ENCODE data around the gene CNNM4.
A peak's percentile ranks its signal among the peaks of the same experiment; 100 is the strongest.

The CNNM4 gene

DNA sequence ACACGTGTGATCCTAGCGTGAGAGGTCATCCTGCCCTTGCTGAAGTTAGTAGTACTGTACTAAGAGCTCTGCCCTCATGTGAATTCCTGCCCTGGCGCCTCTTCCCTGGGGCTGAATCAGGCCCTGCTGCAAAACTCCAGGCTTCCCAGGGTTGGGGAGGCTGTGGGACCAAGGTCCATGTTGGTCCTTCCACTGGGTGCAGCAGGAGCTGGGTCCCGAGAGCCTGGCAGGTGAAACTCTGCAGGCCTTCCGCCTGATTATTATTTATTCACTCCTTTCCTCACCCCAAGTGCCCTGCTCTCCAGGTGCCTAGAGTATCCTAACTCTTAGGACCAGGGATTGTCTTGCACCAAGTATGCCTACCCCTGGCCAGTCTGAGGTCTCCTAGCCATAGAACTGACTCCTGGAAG is 50.1 kb downstream of the CNNM4 start:
- no peak for DNase-seq (ENCODE audit: low read depth)

DNA sequence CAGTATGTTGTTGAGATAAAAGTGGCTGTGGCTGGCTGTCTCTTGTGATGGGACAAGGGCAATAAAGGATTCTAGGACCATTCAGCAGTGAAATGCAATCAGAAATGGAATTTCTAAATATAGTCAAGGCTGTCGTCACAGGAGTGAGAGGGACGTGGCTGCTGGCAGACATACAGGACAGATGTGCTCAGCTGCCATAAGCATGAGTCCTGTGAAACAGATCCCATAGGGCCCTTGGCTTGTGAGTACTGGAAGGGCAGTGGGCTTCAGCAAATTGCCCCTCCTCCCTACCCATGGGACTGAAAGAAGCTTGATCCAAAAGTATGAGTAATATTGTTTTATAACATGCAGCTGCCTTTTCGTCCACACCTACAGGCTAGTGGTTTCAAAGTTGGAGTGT is 51.2 kb downstream of the CNNM4 start:
- DNase-seq (ENCODE audit: low read depth), result no peak

DNA sequence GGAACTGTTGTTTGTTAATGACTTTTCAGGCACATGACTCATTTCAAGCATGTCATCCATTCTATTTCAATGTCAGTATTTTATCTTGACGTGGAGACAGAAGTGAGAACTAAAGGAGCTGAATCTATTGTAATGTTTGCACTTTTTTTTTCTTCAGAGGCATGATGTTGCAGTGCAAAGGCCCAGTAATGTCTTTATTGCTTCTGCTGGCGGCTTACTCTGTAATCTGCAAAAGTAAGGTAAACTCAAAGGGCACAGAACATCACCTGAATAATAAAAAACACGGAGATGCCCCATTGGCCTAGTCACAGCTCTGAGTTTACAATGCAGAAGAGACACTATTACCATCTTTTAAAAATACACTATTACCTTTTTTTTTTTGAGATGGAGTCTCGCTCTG is 53.0 kb downstream of the CNNM4 start:
- no peak for DNase-seq (ENCODE audit: low read depth)

DNA sequence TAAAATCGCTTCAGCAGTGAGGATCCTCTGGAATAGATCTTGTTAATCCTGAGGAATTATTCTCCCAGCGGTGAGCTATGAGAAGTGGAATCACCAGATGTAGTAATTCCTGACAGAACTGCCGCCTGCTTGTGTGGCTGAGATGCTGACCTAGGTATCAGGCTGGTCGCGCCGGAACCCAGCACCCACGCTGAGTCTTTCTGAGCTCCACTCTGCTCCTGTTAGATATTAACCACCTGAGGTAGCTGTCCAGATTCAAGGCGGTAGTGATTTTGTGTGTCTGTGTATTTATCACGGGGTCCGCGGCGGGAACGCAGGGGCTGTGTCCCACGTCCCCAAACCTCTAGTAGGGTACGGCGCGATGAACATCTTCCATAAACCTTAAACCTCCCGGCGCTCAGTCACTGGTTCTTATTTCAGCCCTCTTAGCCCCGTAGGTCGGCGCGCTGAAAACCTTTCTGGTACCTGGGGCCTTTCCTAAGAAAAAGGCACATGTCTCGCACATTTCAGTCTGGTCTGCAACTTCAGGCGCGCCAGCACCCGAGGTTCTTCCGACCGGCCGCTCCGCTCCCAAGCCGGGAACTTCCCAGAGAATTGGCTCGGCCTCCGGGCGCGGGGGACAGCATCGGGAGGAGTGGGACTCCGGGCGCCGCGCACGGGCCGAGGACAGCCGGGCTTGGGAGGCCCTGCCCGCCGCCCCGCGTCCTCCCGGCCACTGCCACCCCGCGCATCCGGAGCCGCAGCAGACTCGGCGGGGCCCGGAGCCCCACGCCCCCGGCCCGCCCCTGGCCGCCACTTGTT is 54.8 kb downstream of the CNNM4 start:
- no peak for DNase-seq (ENCODE audit: low read depth)

DNA sequence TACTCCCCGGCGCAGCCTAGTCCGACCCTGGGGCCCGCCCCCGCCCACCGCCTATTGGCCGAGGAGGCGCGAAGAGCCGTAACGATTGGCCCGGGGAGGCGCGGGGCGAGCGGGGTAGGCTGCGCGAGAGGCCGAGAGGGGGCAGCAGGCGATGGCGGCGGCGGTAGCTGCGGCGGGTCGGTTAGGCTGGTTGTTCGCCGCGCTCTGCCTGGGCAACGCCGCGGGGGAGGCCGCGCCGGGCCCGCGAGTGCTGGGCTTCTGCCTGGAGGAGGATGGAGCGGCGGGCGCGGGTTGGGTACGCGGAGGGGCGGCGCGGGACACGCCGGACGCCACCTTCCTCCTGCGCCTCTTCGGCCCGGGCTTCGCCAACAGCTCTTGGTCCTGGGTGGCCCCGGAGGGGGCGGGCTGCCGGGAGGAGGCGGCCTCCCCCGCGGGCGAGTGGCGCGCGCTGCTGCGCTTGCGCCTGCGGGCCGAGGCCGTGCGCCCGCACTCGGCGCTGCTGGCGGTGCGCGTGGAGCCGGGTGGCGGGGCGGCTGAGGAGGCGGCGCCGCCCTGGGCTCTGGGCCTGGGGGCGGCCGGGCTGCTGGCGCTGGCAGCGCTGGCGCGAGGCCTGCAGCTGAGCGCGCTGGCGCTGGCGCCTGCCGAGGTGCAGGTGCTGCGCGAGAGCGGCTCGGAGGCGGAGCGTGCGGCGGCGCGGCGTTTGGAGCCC is 55.6 kb downstream of the CNNM4 start, which contains the start of gene CNNM3:
CNNM3 (plus strand) TSS at position 142 of the 709 bp plus-strand sequence; CDS start at position 152, 10 bp downstream.
- DNase-seq (ENCODE audit: low read depth), result peak; percentile 86

DNA sequence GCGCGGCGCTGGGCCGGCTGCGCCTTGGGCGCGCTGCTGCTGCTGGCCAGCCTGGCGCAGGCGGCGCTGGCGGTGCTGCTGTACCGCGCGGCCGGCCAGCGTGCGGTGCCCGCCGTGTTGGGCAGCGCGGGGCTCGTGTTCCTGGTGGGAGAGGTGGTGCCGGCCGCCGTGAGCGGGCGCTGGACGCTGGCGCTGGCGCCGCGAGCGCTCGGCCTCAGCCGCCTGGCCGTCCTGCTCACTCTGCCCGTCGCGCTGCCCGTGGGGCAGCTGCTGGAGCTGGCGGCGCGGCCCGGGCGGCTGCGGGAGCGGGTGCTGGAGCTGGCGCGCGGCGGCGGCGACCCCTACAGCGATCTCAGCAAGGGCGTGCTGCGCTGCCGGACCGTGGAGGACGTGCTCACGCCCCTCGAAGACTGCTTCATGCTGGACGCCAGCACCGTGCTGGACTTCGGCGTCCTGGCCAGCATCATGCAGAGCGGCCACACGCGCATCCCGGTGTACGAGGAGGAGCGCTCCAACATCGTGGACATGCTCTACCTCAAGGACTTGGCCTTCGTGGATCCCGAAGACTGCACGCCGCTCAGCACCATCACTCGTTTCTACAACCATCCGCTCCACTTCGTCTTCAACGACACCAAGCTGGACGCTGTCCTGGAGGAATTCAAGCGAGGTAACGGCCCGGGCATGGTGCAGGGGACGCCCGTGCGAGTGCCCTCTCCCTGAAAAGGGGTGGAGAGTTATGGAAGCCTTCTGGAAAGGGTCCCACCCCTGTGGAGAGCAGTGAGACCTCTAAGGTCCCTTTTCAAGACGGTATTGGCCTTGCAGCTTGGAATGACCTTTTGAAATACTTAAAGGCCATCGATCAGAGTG is 56.4 kb downstream of the CNNM4 start:
- no peak for DNase-seq (ENCODE audit: low read depth)

DNA sequence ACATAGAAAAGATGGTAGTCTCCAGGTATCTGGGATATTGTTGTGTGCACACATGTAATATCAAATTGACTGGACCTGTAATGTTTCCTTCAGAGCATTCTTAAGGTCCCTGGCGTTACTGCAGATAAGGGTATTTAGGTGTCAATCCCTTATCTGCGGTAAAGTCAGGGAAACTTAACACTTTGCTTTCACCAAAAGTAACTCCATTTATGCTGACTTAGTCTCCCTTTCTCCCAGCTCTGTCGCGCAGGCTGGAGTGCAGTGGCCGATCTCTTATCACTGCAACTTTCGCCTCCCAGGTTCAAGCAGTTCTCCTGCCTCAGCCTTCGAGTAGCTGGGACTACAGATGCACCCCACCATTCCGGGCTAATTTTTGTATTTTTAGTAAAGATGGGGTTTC is 57.2 kb downstream of the CNNM4 start:
- DNase-seq (ENCODE audit: low read depth), result no peak

DNA sequence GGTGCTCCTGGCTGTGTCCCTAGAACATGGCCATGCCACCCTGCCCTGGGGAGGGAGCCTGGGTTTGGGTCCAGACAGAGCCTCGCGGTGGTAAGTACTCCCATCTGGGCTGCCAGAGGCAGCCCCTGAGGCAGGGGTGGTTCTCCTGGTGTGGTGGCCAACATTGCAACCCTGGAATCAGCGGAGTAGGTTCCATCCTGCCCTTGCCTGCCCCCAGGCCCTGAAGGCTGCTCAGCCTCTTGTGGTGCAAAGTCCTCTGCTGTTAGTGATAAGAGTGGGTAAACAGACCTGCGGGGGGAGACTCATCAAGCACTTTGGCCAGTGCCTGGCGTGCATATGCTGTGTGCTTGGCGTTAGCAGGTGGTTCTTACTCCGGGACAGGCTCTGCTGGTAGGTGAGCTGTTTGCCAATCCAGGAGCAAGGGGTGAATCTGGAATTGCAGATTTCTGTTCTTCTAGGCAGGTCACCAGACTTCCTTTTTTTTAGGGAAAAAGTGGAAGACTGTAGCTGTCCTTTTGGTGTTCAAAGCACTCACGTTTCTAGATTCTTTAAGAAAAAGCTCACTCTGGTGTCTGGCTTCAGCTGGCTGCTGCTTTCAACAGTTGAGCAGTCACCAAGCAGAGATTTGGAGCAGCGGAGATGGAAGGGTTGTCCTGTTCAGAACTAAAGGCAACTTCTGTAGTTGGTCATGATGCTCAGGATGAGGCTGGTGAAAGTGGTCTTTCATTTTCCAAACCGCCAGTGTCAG is 58.6 kb downstream of the CNNM4 start:
- DNase-seq (ENCODE audit: low read depth), result no peak

DNA sequence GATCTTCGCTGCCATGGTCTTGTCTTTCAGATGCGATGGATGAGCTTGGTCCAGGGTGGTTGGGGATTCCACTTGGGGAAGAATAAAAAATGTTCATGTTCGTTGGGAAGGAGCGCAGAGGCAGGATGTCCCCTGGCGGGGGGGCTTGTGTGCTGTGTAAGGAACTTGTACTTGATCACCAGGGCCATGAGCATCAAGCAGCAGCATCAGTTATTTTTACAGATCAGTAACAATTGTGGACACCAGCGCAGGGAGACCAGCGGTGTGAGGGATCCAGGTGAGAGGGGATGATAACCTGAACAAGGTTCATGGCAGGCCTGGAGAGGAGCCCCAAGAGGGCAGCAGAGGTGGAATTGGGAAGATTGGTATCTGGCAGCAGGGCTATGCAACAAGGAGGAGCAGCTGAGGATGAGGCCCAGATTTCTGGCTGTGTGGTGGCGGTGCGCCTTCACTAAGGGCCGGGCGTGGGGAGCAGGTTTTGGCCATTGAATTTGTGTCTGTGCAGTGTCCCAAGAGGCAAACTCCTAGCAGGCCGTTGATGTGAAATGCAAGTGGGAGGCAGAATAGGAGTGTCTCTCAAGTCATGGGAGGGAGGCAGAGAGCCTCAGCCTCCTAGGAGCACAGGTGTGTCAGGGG is 59.3 kb downstream of the CNNM4 start:
- DNase-seq (ENCODE audit: low read depth), result no peak

DNA sequence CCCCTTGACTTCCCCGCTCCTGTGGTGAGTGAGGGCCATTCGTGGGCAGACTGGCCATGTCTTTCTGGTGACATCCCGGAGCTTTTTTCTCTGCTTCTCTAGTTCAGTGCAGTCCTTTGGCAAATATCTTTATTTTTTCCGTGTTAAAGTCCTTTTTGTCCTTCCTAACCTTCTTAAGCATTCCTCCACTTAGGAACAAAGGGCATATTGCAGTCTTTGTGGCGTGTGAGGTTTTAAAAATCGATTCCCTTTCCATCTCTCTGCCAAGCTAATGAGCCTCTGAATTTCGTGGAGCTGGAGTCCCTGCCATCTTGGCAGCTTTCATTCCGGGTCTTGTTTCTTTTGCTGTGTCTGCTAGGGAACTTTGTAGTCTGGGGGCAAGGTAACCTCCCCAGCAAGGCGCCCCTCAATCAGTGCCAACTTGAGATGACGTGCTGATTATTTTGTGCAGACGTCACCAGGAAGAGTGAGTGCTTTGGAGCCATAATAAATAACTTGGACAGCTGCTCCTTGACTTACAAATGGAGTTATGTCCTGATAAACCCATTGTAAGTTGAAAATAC is 60.5 kb downstream of the CNNM4 start:
- no peak for DNase-seq (ENCODE audit: low read depth)

DNA sequence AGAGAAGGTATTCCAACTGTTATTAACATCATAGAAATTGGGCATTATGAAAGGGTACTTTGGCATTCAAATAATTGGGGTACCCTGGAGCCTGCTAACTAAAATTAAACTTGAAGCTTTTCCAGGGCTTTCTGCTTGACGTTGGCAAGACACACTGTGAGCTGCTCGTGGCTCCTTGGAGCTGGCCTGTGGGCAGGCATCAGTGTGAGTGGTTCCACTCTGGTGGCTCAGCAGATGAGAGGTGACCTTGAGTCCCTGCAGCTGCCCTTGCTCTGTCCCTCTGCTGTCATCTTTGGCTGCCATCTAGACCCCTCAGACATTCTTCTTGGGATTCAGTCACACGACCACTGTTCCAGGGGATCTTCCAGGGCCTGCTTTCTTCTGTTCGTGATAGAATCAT is 62.1 kb downstream of the CNNM4 start:
- DNase-seq (ENCODE audit: low read depth), result no peak

DNA sequence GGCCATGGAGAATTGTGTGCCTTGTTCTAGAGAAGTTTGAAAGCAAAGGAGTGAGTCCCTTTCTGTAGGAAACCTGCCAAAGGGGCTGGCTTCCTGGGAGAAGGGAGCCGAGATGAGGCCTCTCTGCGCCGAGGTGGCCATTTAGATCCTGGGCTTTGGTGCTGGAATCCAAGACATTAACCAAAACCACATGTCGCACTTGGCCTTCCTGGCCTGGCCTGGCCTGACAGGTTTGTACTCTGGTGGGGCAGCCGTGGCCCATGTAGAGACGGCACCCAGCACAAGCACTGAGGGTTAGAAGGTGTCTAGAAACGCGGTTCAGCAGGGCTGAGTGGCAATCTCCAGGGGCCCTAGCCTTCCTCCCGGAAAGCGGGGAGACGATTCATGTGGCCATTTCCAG is 62.5 kb downstream of the CNNM4 start:
- no peak for DNase-seq (ENCODE audit: low read depth)

DNA sequence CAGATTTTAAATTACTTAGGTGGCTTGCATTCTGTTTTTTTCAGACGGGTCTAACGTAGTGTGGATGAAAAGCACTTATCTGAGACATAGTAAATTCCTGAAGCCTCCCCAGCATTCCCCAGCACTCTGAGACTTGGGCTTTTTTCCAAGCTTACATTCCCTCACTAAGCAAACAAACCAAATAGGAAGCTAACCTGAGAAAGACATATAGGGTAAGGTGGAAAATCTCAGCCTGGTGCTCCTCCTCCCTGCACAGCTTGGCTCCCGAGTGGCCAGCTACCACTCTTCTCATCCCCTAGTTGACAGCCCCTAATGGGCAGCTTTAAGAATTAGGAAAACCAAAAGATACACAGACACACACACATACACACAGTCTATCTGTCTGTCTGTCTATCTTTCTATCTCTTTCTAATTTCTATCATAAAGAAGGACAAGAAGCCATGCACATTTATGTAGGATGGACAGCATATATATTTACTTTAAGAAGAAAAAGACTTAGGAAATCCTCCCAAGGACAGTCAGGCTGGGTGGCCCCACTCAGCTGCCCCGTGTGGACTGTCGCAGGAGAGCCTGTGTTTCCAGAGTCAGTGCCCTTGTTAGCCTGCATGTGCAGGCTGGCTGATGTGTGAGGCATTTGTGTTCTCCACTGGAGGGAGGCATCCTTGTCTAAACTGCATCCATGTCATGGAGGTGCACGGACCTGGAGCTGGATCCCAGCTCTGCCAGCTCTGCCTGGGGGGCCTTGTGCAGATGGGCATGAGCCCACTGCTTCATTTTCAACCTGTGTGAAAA is 63.6 kb downstream of the CNNM4 start:
- DNase-seq (ENCODE audit: low read depth), result no peak

DNA sequence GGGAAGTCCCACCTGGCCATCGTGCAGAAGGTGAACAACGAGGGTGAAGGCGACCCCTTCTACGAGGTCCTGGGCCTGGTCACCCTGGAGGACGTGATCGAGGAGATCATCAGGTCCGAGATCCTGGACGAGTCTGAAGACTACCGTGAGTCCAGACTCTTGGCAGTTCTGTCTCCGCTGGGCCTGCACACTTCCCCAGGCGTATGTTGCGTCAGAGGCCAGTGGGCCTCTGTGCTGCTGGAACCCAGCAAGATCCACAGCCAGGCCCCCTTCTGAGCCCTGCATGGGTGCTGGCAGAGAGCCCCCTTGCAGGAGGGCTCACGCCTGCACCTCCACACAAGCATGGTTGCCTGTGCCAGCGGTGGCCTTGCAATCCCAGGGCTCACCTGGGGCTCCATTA is 64.4 kb downstream of the CNNM4 start:
- no peak for DNase-seq (ENCODE audit: low read depth)

DNA sequence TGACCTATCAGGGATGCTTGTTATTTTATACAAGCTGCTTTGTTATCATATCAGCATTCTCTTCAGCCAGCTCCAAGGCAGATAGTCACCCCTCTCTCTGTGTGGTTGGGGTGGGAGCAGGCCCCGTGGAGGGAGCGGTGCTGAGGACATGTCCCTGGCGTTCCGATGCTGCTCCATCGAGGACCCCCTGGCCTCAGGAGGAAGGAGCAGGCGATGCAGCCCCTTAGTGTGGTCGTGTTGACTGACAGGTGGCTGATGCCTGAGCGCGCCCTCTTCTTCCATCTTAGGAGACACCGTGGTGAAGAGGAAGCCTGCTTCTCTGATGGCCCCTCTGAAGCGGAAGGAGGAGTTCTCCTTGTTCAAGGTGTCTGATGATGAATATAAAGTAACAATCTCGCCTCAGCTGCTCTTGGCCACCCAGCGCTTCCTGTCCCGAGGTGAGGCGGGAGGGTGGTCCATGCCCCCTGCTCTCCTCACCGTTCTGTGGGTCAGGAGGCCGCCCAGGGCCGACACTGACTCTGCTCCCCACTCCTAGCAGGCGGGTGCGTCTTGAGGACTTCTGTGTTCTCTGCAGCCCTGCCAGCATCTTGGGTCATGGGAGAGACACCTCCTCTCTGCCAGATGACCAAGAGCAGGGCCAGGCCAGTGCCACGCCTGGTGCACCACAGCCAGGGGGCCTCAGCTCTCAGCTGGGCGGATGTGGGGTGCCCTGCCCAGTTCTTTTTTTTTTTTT is 66.0 kb downstream of the CNNM4 start:
- DNase-seq (ENCODE audit: low read depth), result no peak

DNA sequence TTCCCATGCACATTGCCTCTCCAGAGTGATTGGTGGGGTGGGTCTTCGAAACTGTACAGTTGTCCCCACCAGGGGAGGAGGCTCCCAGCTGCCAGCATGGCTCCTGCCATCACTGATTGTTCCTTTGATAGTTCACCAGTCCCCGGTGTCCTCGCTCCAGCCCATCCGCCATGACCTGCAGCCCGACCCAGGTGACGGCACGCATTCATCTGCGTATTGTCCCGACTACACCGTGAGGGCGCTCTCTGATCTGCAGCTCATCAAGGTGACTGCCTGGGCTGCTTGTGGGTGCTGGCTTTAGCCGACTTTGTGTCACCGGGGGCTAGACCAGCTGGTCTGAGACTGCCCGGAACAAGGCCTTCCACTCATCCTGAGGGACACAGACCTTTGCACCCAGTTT is 67.7 kb downstream of the CNNM4 start:
- DNase-seq (ENCODE audit: low read depth), result no peak

DNA sequence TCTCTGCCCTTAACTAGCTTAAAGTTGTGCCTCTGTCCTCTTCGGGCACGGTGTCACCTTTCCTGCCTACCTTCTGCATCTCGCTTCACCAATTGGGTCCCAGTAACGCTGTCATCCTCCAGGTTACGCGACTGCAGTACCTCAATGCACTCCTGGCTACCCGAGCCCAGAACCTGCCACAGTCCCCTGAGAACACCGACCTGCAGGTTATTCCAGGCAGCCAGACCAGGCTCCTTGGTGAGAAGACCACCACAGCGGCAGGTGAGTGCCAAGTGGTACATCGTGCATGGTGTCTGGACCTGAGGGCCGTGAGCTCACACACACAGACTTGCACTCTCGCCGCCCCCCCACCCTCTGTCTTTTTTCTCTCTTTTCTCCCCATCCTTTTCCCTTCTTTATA is 68.2 kb downstream of the CNNM4 start:
- no peak for DNase-seq (ENCODE audit: low read depth)

DNA sequence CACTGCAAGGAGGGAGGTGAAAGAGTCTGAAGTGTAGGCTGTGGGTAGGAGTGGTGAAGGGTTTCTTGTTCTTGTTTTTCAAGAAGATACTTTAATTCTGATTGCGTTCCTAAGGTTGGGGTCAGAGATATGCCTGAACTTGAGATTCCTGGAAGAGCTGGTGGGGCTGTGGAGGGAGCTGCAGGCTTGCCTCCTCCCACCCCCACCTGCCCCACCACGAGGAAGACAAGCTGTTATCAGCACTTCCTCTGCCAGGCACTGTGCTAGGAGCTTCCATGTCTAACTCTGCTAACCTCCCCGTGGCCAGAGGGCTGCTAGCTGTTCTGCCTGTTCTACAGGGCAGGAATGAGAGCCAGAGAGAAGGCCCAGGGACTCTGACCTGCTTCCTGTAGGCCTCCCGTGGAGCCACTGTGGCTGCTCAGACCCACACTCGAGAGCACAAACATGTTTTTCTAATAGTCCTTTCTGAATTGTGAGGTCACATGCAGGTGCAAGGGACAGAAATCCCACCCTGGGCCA is 69.4 kb downstream of the CNNM4 start:
- no peak for DNase-seq (ENCODE audit: low read depth)

DNA sequence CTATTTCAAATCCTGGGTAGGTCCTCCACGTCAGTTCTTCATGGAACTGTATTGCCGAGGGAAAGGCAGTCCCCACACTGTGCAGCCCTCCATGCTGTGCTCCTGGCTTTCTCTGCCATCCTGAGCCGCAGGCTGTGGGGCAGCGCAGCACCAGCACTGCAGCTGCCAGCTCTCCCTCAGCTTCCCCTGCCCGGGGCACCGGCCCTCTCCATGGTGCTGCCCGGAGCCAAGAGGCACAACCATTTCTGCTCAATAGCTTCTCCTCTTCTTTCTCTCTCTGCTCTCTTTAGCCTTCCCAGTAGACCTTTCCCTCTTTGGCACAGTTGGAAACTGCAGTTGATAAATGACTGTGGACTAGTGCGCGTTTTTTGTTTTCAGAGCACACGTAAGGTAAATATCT is 71.0 kb downstream of the CNNM4 start:
- DNase-seq (ENCODE audit: low read depth), result no peak
